ENCODE data around the gene PKN3.

GRCh38 chr9:128731691-128732090 is 29.4 kb downstream of the PKN3 start:
- TF ChIP-seq CTCF (IDR thresholded peaks at IDR 0.05) (no peak), POLR2A (IDR thresholded peaks at IDR 0.05) (no peak)

Measured in lower leg skin (tissue), 3 donors.